GM23248 (cell line): ENCODE results near the gene NANOG. TPM values are rescaled to one million over a fixed set of nuclear protein-coding genes. Genes with fewer than 3 reads are reported as not detected.
"Not testable (repeated sequence)": the region's sequence is repeated elsewhere in the genome, so short reads cannot be mapped to it uniquely, and the experiment has no call there.

ENCODE experiments used
- DNase-seq: peaks from one replicate; pipeline ENCODE4 v3.0.0-alpha.2; 2015
- H2AFZ ChIP-seq: fragments of 200-600 bp; sonication (generic); 2 replicates; pipeline ENCODE4 v1.6.1; 2016; ENCODE audit warnings: antibody characterized with exemption
- H3F3A ChIP-seq: fragments of 200-600 bp; sonication (generic); 2 replicates; pipeline ENCODE4 v1.6.1; 2016; ENCODE audit warnings: mild to moderate bottlenecking, antibody characterized with exemption, mixed run types; ENCODE audit not compliant: insufficient read depth
- H3K27ac ChIP-seq: fragments of 200-600 bp; sonication (generic); 2 replicates; pipeline ENCODE4 v1.5.1; 2016; ENCODE audit warnings: mild to moderate bottlenecking
- H3K27me3 ChIP-seq: fragments of 200-600 bp; sonication (generic); replicated peaks from 2 replicates; pipeline ENCODE4 v1.6.1; 2016; ENCODE audit warnings: mild to moderate bottlenecking; ENCODE audit not compliant: insufficient read depth
- H3K36me3 ChIP-seq: fragments of 200-600 bp; sonication (generic); 2 replicates; pipeline ENCODE4 v1.6.1; 2016; ENCODE audit warnings: low read depth, mild to moderate bottlenecking
- H3K4me1 ChIP-seq: fragments of 200-600 bp; sonication (generic); 2 replicates; pipeline ENCODE4 v1.6.1; 2016; ENCODE audit warnings: mild to moderate bottlenecking; ENCODE audit not compliant: insufficient read depth
- H3K4me2 ChIP-seq: fragments of 200-600 bp; sonication (generic); one replicate; pipeline ENCODE4 v1.6.1; 2016; ENCODE audit warnings: mild to moderate bottlenecking; ENCODE audit not compliant: unreplicated experiment
- H3K4me3 ChIP-seq: fragments of 200-600 bp; sonication (generic); 2 replicates; pipeline ENCODE4 v1.5.1; 2016; ENCODE audit warnings: mild to moderate bottlenecking
- H3K79me2 ChIP-seq: fragments of 200-600 bp; sonication (generic); 2 replicates; pipeline ENCODE4 v1.6.1; 2016; ENCODE audit warnings: mild to moderate bottlenecking; ENCODE audit not compliant: insufficient read depth
- H3K9ac ChIP-seq: fragments of 200-600 bp; sonication (generic); 2 replicates; pipeline ENCODE4 v1.6.1; 2016; ENCODE audit warnings: mild to moderate bottlenecking
- H3K9me2 ChIP-seq: fragments of 200-600 bp; sonication (generic); 2 replicates; pipeline ENCODE4 v1.6.1; 2016; ENCODE audit warnings: mixed run types, mild to moderate bottlenecking, moderate library complexity; ENCODE audit not compliant: insufficient read depth
- H3K9me3 ChIP-seq: fragments of 200-600 bp; sonication (generic); one replicate; pipeline ENCODE4 v1.6.1; 2017; ENCODE audit warnings: low read depth
- H4K20me1 ChIP-seq: fragments of 200-600 bp; sonication (generic); 2 replicates; pipeline ENCODE4 v1.6.0; 2016; ENCODE audit not compliant: insufficient read depth
- EZH2 ChIP-seq: fragments of 200-600 bp; sonication (generic); IDR thresholded peaks from 2 replicates; pipeline ENCODE4 v1.6.1; 2018; ENCODE audit warnings: antibody characterized with exemption, mild to moderate bottlenecking; ENCODE audit not compliant: insufficient read depth, poor library complexity, severe bottlenecking
- EZH2phosphoT487 ChIP-seq: fragments of 200-600 bp; sonication (generic); IDR thresholded peaks from 2 replicates; pipeline ENCODE4 v1.6.1; 2018; ENCODE audit warnings: antibody characterized with exemption, moderate library complexity, mild to moderate bottlenecking, low read depth; ENCODE audit not compliant: insufficient read depth
- WGBS, 2 experiments: methylation state at CpG; one replicate each; pipeline ENCODE4 v1.1.6; 2015 to 2017; ENCODE audit warnings: low lambda C conversion rate in 2 of 2, low coverage in 1 of 2; ENCODE audit errors: missing lambda C conversion rate in 2 of 2; 5-methylcytosine and 5-hydroxymethylcytosine counted together
- in situ Hi-C: fragments of 300-500 bp; cut with MboI; formaldehyde crosslinking; loops from 2 replicates; pipeline ENCODE4 v1.15.0; 2020
- polyA plus RNA-seq: library from polyadenylated mRNA; unstranded; fragments of >200 nt; fragmentation: Nextera tagmentation; extraction: Ambion mirVana; gene quantifications from 2 replicates; pipeline ENCODE4 v1.2.1, GENCODE V29; 2016
- total RNA-seq: library from RNA; depleted of rRNA; stranded (reverse); fragments of >200 nt; shearing (Covaris generic); gene quantifications from 2 replicates; pipeline ENCODE4 v1.2.3, GENCODE V29; 2014; rRNA removed

The NANOG gene
- 0.13 TPM in 1 of 2 replicates, not detected in the other for total RNA-seq
- 0.13 TPM in 1 of 2 replicates, not detected in the other for polyA plus RNA-seq

- H3K27ac ChIP-seq, H3K79me2 ChIP-seq, H4K20me1 ChIP-seq, H3K36me3 ChIP-seq, H3K4me3 ChIP-seq, H3K9me2 ChIP-seq, in situ Hi-C loops, H3K4me1 ChIP-seq, H3K9ac ChIP-seq, H2AFZ ChIP-seq, H3K9me3 ChIP-seq, H3K4me2 ChIP-seq, H3F3A ChIP-seq, DNase-seq: not testable (repeated sequence)
- peaks cover 58% of the 10 kb centered on the region for H3K27me3 ChIP-seq
- 24% methylated on average over 12 to 13 of the region's 13 CpGs for WGBS, 2 experiments
These were observed at the start of gene NANOG for GRCh38 chr12:7788884-7789528. TSS of gene NANOG (plus strand) at chr12:7789402. CDS start at chr12:7789615, 213 bp downstream.

- TF ChIP-seq EZH2phosphoT487 (no peak), EZH2 (no peak)
- no peak within 1 kb of the TSS for H2AFZ ChIP-seq
- in situ Hi-C loops = no loop called here
- H3K36me3 ChIP-seq = no peaks in the 10 kb centered on the region
- H3K79me2 ChIP-seq = no peaks in the 10 kb centered on the region
- no peak within 1 kb of the TSS for H3K4me3 ChIP-seq
- no peaks in the 10 kb centered on the region for H3K4me1 ChIP-seq
- no peaks in the 10 kb centered on the region; the same call in none of the 2 replicates for H3K27me3 ChIP-seq
- no peaks in the 10 kb centered on the region for H3F3A ChIP-seq
- no peak within 1 kb of the TSS for H3K4me2 ChIP-seq
- no peaks in the 10 kb centered on the region for H4K20me1 ChIP-seq
- no peak within 1 kb of the TSS for H3K27ac ChIP-seq
- no peaks in the 10 kb centered on the region for H3K9me3 ChIP-seq
- WGBS, 2 experiments = 35 to 44% methylated on average over 5 of the region's 5 CpGs
- H3K9me2 ChIP-seq = no peaks in the 10 kb centered on the region
- H3K9ac ChIP-seq = no peak within 1 kb of the TSS
- DNase-seq = no peak
These were observed 42.0 kb upstream of the NANOG start, which contains the start of gene CLEC4C for GRCh38 chr12:7747246-7747645. TSS of gene CLEC4C (minus strand) at chr12:7747375. CDS start at chr12:7747348, 27 bp downstream.

GRCh38 chr12:7748852-7749251 lies 40.4 kb upstream of the NANOG start:
- H3K27ac ChIP-seq = no peak overlapping the region
- no peak for DNase-seq
- no peak overlapping the region for H3K4me2 ChIP-seq
- no peaks in the 10 kb centered on the region for H3K36me3 ChIP-seq
- H3K27me3 ChIP-seq = no peaks in the 10 kb centered on the region; the same call in none of the 2 replicates
- no peaks in the 10 kb centered on the region for H3K4me1 ChIP-seq
- H4K20me1 ChIP-seq = no peaks in the 10 kb centered on the region
- H3K4me3 ChIP-seq = no peak overlapping the region
- H2AFZ ChIP-seq = no peak overlapping the region
- no peaks in the 10 kb centered on the region for H3K9me2 ChIP-seq
- WGBS, 2 experiments = 29 to 52% methylated on average over 4 of the region's 4 CpGs
- TF ChIP-seq EZH2phosphoT487 = no peak
- TF ChIP-seq EZH2 = no peak
- no peak overlapping the region for H3K9ac ChIP-seq
- H3F3A ChIP-seq = no peaks in the 10 kb centered on the region
- H3K79me2 ChIP-seq = no peaks in the 10 kb centered on the region
- in situ Hi-C loops = no loop called here
- H3K9me3 ChIP-seq = no peaks in the 10 kb centered on the region

GRCh38 chr12:7749442-7749841 lies 39.8 kb upstream of the NANOG start:
- no peak for TF ChIP-seq EZH2
- TF ChIP-seq EZH2phosphoT487 = no peak
- Histone ChIP-seq H3F3A (no peaks in the 10 kb centered on the region), H3K9ac (no peak overlapping the region), H3K4me1 (no peaks in the 10 kb centered on the region), H3K4me3 (no peak overlapping the region), H3K9me3 (no peaks in the 10 kb centered on the region), H4K20me1 (no peaks in the 10 kb centered on the region), H3K27me3 (no peaks in the 10 kb centered on the region; the same call in none of the 2 replicates), H3K9me2 (no peaks in the 10 kb centered on the region), H3K27ac (no peak overlapping the region), H2AFZ (no peak overlapping the region), H3K79me2 (no peaks in the 10 kb centered on the region), H3K36me3 (no peaks in the 10 kb centered on the region), H3K4me2 (no peak overlapping the region)
- in situ Hi-C loops = no loop called here
- WGBS, 2 experiments = 16 to 19% methylated on average over 8 of the region's 8 CpGs
- no peak for DNase-seq

- no peaks in the 10 kb centered on the region for H3K9me2 ChIP-seq
- no peak overlapping the region for H3K27ac ChIP-seq
- H3K36me3 ChIP-seq = no peaks in the 10 kb centered on the region
- no peaks in the 10 kb centered on the region for H3K9me3 ChIP-seq
- H2AFZ ChIP-seq = no peak overlapping the region
- in situ Hi-C loops = no loop called here
- WGBS, 2 experiments = 33 to 44% methylated on average over 6 of the region's 6 CpGs
- H3K4me3 ChIP-seq = no peak overlapping the region
- no peak overlapping the region for H3K9ac ChIP-seq
- no peaks in the 10 kb centered on the region for H3F3A ChIP-seq
- no peaks in the 10 kb centered on the region for H3K4me1 ChIP-seq
- H4K20me1 ChIP-seq = no peaks in the 10 kb centered on the region
- TF ChIP-seq EZH2phosphoT487 (no peak), EZH2 (no peak)
- H3K27me3 ChIP-seq = no peaks in the 10 kb centered on the region; the same call in none of the 2 replicates
- H3K4me2 ChIP-seq = no peak overlapping the region
- peak; percentile 7 for DNase-seq
- H3K79me2 ChIP-seq = no peaks in the 10 kb centered on the region
These were observed 38.9 kb upstream of the NANOG start for GRCh38 chr12:7750350-7750749.
